ENCODE results near the gene GPRASP3.

The GPRASP3 gene

DNA sequence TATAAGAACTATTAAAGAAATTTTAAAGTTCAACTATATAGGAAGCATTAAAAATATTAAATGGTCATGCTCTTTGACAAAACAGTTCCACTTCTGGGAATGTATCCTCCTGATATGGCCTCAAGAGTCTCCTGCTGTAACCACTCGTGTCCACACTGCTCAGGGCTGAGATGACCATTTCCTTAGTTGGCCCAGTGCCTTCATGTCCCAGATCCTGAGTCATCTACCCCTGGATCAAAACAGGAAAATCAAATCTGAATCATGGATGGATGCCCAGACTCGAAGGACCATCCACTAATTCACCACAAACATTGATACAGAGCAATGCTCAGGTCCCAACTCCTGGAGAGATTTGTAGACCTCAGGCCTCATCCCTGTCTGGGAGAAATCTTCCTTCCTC is 44.7 kb downstream of the GPRASP3 start:
- DNase-seq: no peak

DNA sequence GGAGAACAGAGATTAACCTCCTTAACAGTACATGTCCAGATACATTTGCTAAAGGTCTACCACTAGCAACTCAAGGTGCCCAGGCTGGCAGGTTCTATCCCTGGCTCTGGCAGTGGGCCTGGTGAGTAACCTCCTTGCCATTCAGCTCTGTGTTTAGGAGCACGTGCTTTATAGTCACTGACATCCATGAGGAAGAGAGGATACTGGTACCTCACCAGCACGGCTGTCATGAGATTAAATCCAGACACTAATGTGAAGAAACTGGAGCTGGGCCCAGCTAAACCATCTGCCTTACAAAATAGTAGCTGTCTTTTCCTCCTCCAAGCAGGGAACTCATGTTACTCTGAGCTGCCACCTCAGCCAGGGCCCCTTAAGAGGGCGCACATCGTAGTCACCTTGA is 45.3 kb downstream of the GPRASP3 start:
- no peak for DNase-seq

DNA sequence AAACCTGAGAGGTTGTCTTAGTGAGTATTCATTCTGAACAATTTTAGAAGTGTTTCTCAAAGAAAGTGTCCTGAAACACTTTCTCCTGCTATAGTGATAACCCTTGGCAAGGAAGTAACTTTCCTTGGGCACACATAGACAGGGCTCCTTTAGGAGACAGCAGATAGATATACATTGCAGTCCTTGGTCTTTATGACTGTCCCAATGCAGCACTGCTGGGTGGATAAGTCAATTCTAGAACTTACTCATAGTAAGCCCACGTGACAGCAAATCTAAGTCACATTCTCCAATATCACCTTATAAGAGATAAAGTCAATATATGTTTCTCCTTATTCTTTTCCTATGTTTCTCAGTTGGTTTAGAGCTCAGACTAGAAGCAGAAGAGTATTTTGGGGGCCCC is 46.7 kb downstream of the GPRASP3 start:
- no peak for DNase-seq

DNA sequence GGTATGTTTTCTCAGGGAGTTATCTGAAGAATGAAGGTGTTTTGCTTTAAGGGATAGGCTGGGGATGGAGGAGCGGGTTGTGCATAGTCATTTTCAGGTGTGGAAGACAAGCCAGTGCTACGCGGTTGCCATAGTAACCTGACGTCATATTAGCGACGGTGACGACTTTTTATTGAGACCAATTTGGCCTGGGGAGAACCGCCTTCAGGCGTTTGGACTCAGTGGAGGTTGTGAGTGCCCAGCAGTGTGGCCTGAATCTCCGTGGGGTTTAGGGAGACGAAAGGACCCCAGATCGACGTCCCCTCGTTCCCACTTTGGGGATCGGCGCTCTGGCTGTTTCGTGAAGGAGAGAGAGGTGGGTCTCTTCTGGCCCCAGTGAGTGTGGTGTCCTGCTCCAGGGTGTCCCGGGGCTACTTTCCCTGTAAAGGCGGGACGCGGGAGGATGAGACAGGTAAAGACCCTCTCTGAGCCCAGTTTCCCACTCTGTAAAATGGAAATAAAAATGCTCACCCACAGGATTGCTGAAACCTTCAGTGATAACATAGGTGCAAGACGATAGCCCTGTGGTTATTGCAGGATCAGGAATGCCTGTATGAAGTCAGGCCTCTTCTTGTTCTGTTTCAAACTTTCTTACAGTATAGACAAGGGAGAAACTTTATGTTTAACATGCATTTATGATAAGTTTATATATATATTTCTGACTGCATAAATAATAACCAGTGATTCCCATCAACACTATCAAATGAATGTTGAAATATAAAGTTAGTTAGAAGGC is 48.6 kb downstream of the GPRASP3 start:
- peak; percentile 89 for DNase-seq
